Panc1 (cell line): ENCODE measurements around the gene ADCY1.

Source experiments
- CTCF ChIP-seq: fragments of 450-650 bp; IDR thresholded peaks from 2 replicates; pipeline ENCODE4 v1.5.1; 2017; ENCODE audit warnings: mild to moderate bottlenecking
- POLR2AphosphoS5 ChIP-seq: IDR thresholded peaks from 2 replicates; pipeline ENCODE4 v1.6.1; 2012; ENCODE audit warnings: mild to moderate bottlenecking, low read depth, low read length, moderate library complexity
- SIN3A ChIP-seq: IDR thresholded peaks from 2 replicates; pipeline ENCODE4 v1.6.1; 2012; ENCODE audit warnings: low read depth, mild to moderate bottlenecking, low read length, moderate library complexity, borderline replicate concordance; ENCODE audit not compliant: insufficient read depth
- TF ChIP-seq, protein P1 (sequence below), 2 experiments: IDR thresholded peaks; 2 replicates each; pipeline ENCODE4 v1.6.1; 2011 to 2012; ENCODE audit warnings: low read depth in 2 of 2, control low read depth in 1 of 2, low read length in 1 of 2, mild to moderate bottlenecking in 1 of 2, moderate library complexity in 1 of 2; ENCODE audit not compliant: insufficient read depth in 1 of 2

DNA sequence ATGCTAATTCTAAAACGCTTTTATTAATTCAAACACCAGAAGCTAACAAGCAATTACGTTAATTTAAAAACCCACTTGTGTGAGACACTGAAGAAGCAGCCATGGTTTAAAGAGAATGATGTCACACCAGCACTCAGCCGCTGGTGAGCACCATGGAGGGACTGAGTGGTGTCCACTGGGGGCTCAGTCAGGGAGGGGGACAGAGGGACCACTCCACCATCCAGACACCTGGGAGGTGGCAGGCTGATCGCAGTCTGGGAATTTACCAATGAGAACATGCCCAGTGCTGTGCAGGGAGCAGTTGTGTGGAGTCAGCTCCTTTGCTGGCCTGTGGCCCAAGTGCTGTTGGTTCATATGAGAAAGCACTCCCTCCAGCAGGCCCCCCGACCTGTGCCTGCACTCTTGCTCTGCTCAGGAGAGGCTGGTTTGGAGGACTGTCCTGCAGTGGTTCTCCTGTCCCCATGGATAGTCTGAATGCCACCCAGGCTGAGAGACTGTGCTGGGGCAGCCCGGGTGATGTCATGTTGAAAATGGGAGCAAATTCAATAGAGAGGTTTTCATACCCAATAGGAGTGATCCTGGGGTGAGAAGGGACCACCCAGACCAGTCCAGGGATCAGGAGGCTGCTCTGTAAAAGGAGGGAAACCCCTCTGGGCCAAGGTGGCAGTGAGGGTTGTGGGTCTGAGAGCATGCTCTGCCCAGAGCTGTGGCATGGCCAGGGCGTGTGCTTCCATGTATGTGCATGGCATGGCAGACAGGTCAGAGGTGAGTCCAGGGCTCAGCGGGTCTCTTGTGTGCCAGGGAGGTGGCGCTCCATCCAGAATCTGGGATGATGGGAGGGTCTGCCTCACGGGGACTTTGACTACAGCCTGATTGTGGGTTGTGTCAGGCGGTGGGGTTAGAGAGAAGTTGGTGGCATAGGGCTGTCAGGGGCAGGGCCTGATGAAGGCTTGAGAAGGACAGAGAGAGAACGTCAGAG lies 12.7 kb downstream of the ADCY1 start:
- TF ChIP-seq SIN3A (no peak), CTCF (no peak), POLR2AphosphoS5 (no peak)
- TF ChIP-seq, protein P1, sequence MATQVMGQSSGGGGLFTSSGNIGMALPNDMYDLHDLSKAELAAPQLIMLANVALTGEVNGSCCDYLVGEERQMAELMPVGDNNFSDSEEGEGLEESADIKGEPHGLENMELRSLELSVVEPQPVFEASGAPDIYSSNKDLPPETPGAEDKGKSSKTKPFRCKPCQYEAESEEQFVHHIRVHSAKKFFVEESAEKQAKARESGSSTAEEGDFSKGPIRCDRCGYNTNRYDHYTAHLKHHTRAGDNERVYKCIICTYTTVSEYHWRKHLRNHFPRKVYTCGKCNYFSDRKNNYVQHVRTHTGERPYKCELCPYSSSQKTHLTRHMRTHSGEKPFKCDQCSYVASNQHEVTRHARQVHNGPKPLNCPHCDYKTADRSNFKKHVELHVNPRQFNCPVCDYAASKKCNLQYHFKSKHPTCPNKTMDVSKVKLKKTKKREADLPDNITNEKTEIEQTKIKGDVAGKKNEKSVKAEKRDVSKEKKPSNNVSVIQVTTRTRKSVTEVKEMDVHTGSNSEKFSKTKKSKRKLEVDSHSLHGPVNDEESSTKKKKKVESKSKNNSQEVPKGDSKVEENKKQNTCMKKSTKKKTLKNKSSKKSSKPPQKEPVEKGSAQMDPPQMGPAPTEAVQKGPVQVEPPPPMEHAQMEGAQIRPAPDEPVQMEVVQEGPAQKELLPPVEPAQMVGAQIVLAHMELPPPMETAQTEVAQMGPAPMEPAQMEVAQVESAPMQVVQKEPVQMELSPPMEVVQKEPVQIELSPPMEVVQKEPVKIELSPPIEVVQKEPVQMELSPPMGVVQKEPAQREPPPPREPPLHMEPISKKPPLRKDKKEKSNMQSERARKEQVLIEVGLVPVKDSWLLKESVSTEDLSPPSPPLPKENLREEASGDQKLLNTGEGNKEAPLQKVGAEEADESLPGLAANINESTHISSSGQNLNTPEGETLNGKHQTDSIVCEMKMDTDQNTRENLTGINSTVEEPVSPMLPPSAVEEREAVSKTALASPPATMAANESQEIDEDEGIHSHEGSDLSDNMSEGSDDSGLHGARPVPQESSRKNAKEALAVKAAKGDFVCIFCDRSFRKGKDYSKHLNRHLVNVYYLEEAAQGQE (IDR thresholded peaks at IDR 0.05; ENCODE audit: insufficient read depth in 1 of 2, low read depth in 2 of 2, low read length in 1 of 2), result no peak
